HG02973 (cell line): Measurements from ENCODE around the gene TINAGL1.

Source experiments
- ATAC-seq: cut with Tn5 transposase; IDR thresholded peaks from one replicate; pipeline ENCODE4 v1.9.1; 2021; ENCODE audit warnings: moderate library complexity; ENCODE audit not compliant: unreplicated experiment

The TINAGL1 gene

GRCh38 chr1:31576201-31576669 lies at the start of gene TINAGL1:
TSS of gene TINAGL1 (plus strand) at chr1:31576515. CDS start at chr1:31577149, 634 bp downstream.
- ATAC-seq = no peak

GRCh38 chr1:31529999-31530684 lies 46.2 kb upstream of the TINAGL1 start:
- no peak for ATAC-seq

- ATAC-seq = no peak
Measured at GRCh38 chr1:31531177-31531999, 44.9 kb upstream of the TINAGL1 start.

GRCh38 chr1:31532173-31532572 lies 44.1 kb upstream of the TINAGL1 start:
- ATAC-seq = no peak

GRCh38 chr1:31535561-31535960 lies 40.8 kb upstream of the TINAGL1 start:
- ATAC-seq = no peak

GRCh38 chr1:31539329-31539728 lies 37.0 kb upstream of the TINAGL1 start:
- no peak for ATAC-seq

GRCh38 chr1:31541194-31541593 lies 35.1 kb upstream of the TINAGL1 start:
- no peak for ATAC-seq

GRCh38 chr1:31545927-31546540 lies 30.3 kb upstream of the TINAGL1 start:
- no peak for ATAC-seq

GRCh38 chr1:31548534-31548906 lies 27.8 kb upstream of the TINAGL1 start:
- ATAC-seq = no peak

- peak; percentile 66 for ATAC-seq
Measured at GRCh38 chr1:31548907-31549808, 27.2 kb upstream of the TINAGL1 start.

- ATAC-seq = peak; percentile 59
Measured at GRCh38 chr1:31549809-31550620, 26.3 kb upstream of the TINAGL1 start.

- no peak for ATAC-seq
Measured at GRCh38 chr1:31551208-31551607, 25.1 kb upstream of the TINAGL1 start.

GRCh38 chr1:31552489-31552888 lies 23.8 kb upstream of the TINAGL1 start:
- no peak for ATAC-seq

GRCh38 chr1:31556481-31557006 lies 19.8 kb upstream of the TINAGL1 start:
- no peak for ATAC-seq

GRCh38 chr1:31559715-31560114 lies 16.6 kb upstream of the TINAGL1 start:
- ATAC-seq = no peak

- no peak for ATAC-seq
Measured at GRCh38 chr1:31560394-31560793, 15.9 kb upstream of the TINAGL1 start.

- ATAC-seq = no peak
Measured at GRCh38 chr1:31562707-31563360, 13.5 kb upstream of the TINAGL1 start.

GRCh38 chr1:31564606-31564989 lies 11.7 kb upstream of the TINAGL1 start:
- no peak for ATAC-seq

- no peak for ATAC-seq
Measured at GRCh38 chr1:31567956-31568570, 8.3 kb upstream of the TINAGL1 start.
